ENCODE results near the gene LPIN1. TPM values are rescaled to one million over a fixed set of nuclear protein-coding genes. Genes with fewer than 3 reads are reported as not detected.
A peak's percentile ranks its signal among the peaks of the same experiment; 100 is the strongest.

LPIN1 gene
- total RNA-seq, 1 donor, result 62.2 TPM

- DNase-seq (ENCODE audit: low read depth), result peak; percentile 56
- H3K4me3 ChIP-seq (ENCODE audit: low read depth, low read length), result no peak overlapping the region
- TF ChIP-seq CTCF (IDR thresholded peaks at IDR 0.05; ENCODE audit: insufficient read depth, low read depth, low read length), result no peak
Observed at GRCh38 chr2:11749646-11750349, 3.4 kb downstream of the LPIN1 start.

- no peak for TF ChIP-seq CTCF (IDR thresholded peaks at IDR 0.05; ENCODE audit: insufficient read depth, low read depth, low read length)
- H3K4me3 ChIP-seq (ENCODE audit: low read depth, low read length), result no peak overlapping the region
Observed at GRCh38 chr2:11750422-11750821, 4.0 kb downstream of the LPIN1 start.

GRCh38 chr2:11750917-11751316, 4.5 kb downstream of the LPIN1 start:
- no peak overlapping the region for H3K4me3 ChIP-seq (ENCODE audit: low read depth, low read length)
- TF ChIP-seq CTCF (IDR thresholded peaks at IDR 0.05; ENCODE audit: insufficient read depth, low read depth, low read length), result no peak
- DNase-seq (ENCODE audit: low read depth), result no peak

More at GRCh38 chr2:11750422-11750821, 4.0 kb downstream of the LPIN1 start:
- peak; percentile 24 for DNase-seq (ENCODE audit: low read depth)

GRCh38 chr2:11752906-11753305, 6.5 kb downstream of the LPIN1 start:
- TF ChIP-seq CTCF (IDR thresholded peaks at IDR 0.05; ENCODE audit: insufficient read depth, low read depth, low read length), result no peak
- H3K4me3 ChIP-seq (ENCODE audit: low read depth, low read length), result no peak overlapping the region
- DNase-seq (ENCODE audit: low read depth), result no peak

- no peak for TF ChIP-seq CTCF (IDR thresholded peaks at IDR 0.05; ENCODE audit: insufficient read depth, low read depth, low read length)
- H3K4me3 ChIP-seq (ENCODE audit: low read depth, low read length), result no peak overlapping the region
- no peak for DNase-seq (ENCODE audit: low read depth)
Observed at GRCh38 chr2:11753452-11753885, 7.0 kb downstream of the LPIN1 start.

GRCh38 chr2:11753886-11754699, 7.7 kb downstream of the LPIN1 start:
- TF ChIP-seq CTCF (IDR thresholded peaks at IDR 0.05; ENCODE audit: insufficient read depth, low read depth, low read length), result no peak
- H3K4me3 ChIP-seq (ENCODE audit: low read depth, low read length), result no peak overlapping the region
- DNase-seq (ENCODE audit: low read depth), result peak; percentile 45

Measured in fibroblast of villous mesenchyme (primary cell).